ENCODE results near the gene TINAGL1.

Gene TINAGL1

GRCh38 chr1:31621498-31621820 is 45.1 kb downstream of the TINAGL1 start:
- Histone ChIP-seq H3K9me3 (ENCODE audit: insufficient read depth, low read length) (no peaks in the 10 kb centered on the region), H3K36me3 (ENCODE audit: low read length) (no peaks in the 10 kb centered on the region), H2AFZ (ENCODE audit: low read depth, low read length, severe bottlenecking) (no peak overlapping the region), H3K4me2 (ENCODE audit: low read depth, low read length, poor library complexity, severe bottlenecking) (no peak overlapping the region), H3K27ac (ENCODE audit: low read depth, low read length) (no peak overlapping the region), H3K27me3 (ENCODE audit: low read length) (no peaks in the 10 kb centered on the region), H3K9me2 (replicated peaks; ENCODE audit: insufficient read depth, low read length) (no peaks in the 10 kb centered on the region), H3K79me2 (ENCODE audit: insufficient read depth, low read length) (no peaks in the 10 kb centered on the region), H3K9ac (ENCODE audit: low read length) (no peak overlapping the region), H3K4me3 (ENCODE audit: insufficient read depth, low read length, poor library complexity, severe bottlenecking) (no peak overlapping the region), H3F3A (ENCODE audit: insufficient read depth) (no peaks in the 10 kb centered on the region), H4K20me1 (ENCODE audit: low read depth, low read length) (no peaks in the 10 kb centered on the region)
- no peak for TF ChIP-seq CTCF (IDR thresholded peaks at IDR 0.05; ENCODE audit: insufficient read depth, low read length, poor library complexity, severe bottlenecking)
- TF ChIP-seq EZH2phosphoT487 (conservative IDR thresholded peaks at IDR 0.05; ENCODE audit: low read length) = no peak

GRCh38 chr1:31621847-31622730 is 45.8 kb downstream of the TINAGL1 start:
- no peaks in the 10 kb centered on the region for H3K27me3 ChIP-seq (ENCODE audit: low read length)
- H3K4me3 ChIP-seq (ENCODE audit: insufficient read depth, low read length, poor library complexity, severe bottlenecking) = no peak overlapping the region
- no peak overlapping the region for H3K27ac ChIP-seq (ENCODE audit: low read depth, low read length)
- no peaks in the 10 kb centered on the region for H3K9me3 ChIP-seq (ENCODE audit: insufficient read depth, low read length)
- no peak overlapping the region for H3K4me2 ChIP-seq (ENCODE audit: low read depth, low read length, poor library complexity, severe bottlenecking)
- no peaks in the 10 kb centered on the region for H3K9me2 ChIP-seq (replicated peaks; ENCODE audit: insufficient read depth, low read length)
- H2AFZ ChIP-seq (ENCODE audit: low read depth, low read length, severe bottlenecking) = no peak overlapping the region
- H4K20me1 ChIP-seq (ENCODE audit: low read depth, low read length) = no peaks in the 10 kb centered on the region
- no peaks in the 10 kb centered on the region for H3F3A ChIP-seq (ENCODE audit: insufficient read depth)
- no peaks in the 10 kb centered on the region for H3K36me3 ChIP-seq (ENCODE audit: low read length)
- no peak for TF ChIP-seq CTCF (IDR thresholded peaks at IDR 0.05; ENCODE audit: insufficient read depth, low read length, poor library complexity, severe bottlenecking)
- TF ChIP-seq EZH2phosphoT487 (conservative IDR thresholded peaks at IDR 0.05; ENCODE audit: low read length) = no peak
- no peak overlapping the region for H3K9ac ChIP-seq (ENCODE audit: low read length)
- H3K79me2 ChIP-seq (ENCODE audit: insufficient read depth, low read length) = no peaks in the 10 kb centered on the region

- Histone ChIP-seq H3K27ac (ENCODE audit: low read depth, low read length) (no peak overlapping the region), H3K36me3 (ENCODE audit: low read length) (no peaks in the 10 kb centered on the region), H3K79me2 (ENCODE audit: insufficient read depth, low read length) (no peaks in the 10 kb centered on the region), H3K27me3 (ENCODE audit: low read length) (no peaks in the 10 kb centered on the region), H3K4me2 (ENCODE audit: low read depth, low read length, poor library complexity, severe bottlenecking) (no peak overlapping the region), H3K9me2 (replicated peaks; ENCODE audit: insufficient read depth, low read length) (no peaks in the 10 kb centered on the region), H3K9me3 (ENCODE audit: insufficient read depth, low read length) (no peaks in the 10 kb centered on the region), H3K9ac (ENCODE audit: low read length) (no peak overlapping the region), H3F3A (ENCODE audit: insufficient read depth) (no peaks in the 10 kb centered on the region), H2AFZ (ENCODE audit: low read depth, low read length, severe bottlenecking) (no peak overlapping the region), H4K20me1 (ENCODE audit: low read depth, low read length) (no peaks in the 10 kb centered on the region), H3K4me3 (ENCODE audit: insufficient read depth, low read length, poor library complexity, severe bottlenecking) (no peak overlapping the region)
- TF ChIP-seq EZH2phosphoT487 (conservative IDR thresholded peaks at IDR 0.05; ENCODE audit: low read length) (no peak), CTCF (IDR thresholded peaks at IDR 0.05; ENCODE audit: insufficient read depth, low read length, poor library complexity, severe bottlenecking) (no peak)
Observed at GRCh38 chr1:31623365-31623764, 47.0 kb downstream of the TINAGL1 start.
